Nasal cavity respiratory epithelium epithelial cell of viscerocranial mucosa (primary cell): ENCODE data around the gene MIS12. TPM values are rescaled to one million over a fixed set of nuclear protein-coding genes. Genes with fewer than 3 reads are reported as not detected.

Experiments used
- total RNA-seq: library from RNA; depleted of rRNA; stranded (reverse); fragments of >200 nt; gene quantifications from 2 replicates; pipeline ENCODE4 v1.2.3, GENCODE V29; 2014

MIS12 gene
- total RNA-seq: 27.3 and 76.9 TPM in 2 replicates

GRCh38 chr17:5486206-5487124 lies at the start of gene MIS12:
MIS12 (plus strand) TSS chr17:5486566; CDS start chr17:5488863, 2,297 bp downstream.

GRCh38 chr17:5438716-5439445 lies 47.5 kb upstream of the MIS12 start, which contains the start of gene C1QBP:
C1QBP (minus strand) TSS chr17:5439155; CDS start chr17:5439073, 82 bp downstream.

GRCh38 chr17:5485270-5486205 lies 828 bp upstream of the MIS12 start, which contains the start of gene DERL2:
DERL2 (minus strand) TSS chr17:5486178; CDS start chr17:5486161, 17 bp downstream.

Other genes with a start within 250 kb of the MIS12 start
- gene RABEP1, start 204.3 kb upstream of the MIS12 start, total RNA-seq: 44.8 and 61.4 TPM in 2 replicates
- gene NUP88, start 66.9 kb upstream of the MIS12 start, total RNA-seq: 89.6 and 99.1 TPM in 2 replicates
- gene RPAIN, start 66.4 kb upstream of the MIS12 start, total RNA-seq: 29.8 and 49.2 TPM in 2 replicates
- 221 and 444 TPM in 2 replicates for gene C1QBP, start 47.4 kb upstream of the MIS12 start, total RNA-seq
- 15.7 and 19.9 TPM in 2 replicates for gene DHX33, start 17.6 kb upstream of the MIS12 start, total RNA-seq
- 22.9 and 42.7 TPM in 2 replicates for gene DERL2, start 388 bp upstream of the MIS12 start, total RNA-seq
- gene NLRP1, start 97.9 kb downstream of the MIS12 start, total RNA-seq: 19.1 and 21.6 TPM in 2 replicates